A673 (cell line): ENCODE measurements around the gene ZSCAN5A. TPM values are rescaled to one million over a fixed set of nuclear protein-coding genes. Genes with fewer than 3 reads are reported as not detected.
"Not testable (repeated sequence)": the region's sequence is repeated elsewhere in the genome, so short reads cannot be mapped to it uniquely, and the experiment has no call there.

Experiments used
- BruUV-seq: library from RNA; stranded (reverse); fragments of 400-500 nt; replicated peaks from 2 replicates; lab custom pipeline; 2021; lab: Mats Ljungman, UMichigan
- CTCF ChIA-PET: fragments of 300-600 bp; sonication (Branson Sonifier 250); formaldehyde crosslinking; loops from one replicate; lab custom pipeline; 2022; ENCODE audit warnings: antibody characterized with exemption; lab: Charles Lee
- POLR2A ChIA-PET: fragments of 300-600 bp; sonication (Branson Sonifier 250); formaldehyde crosslinking; loops from one replicate; lab custom pipeline; 2022; ENCODE audit warnings: antibody characterized with exemption; ENCODE audit not compliant: low non-redundant PET; lab: Charles Lee
- DNase-seq: peaks from one replicate; pipeline ENCODE4 v3.0.0-alpha.2; 2015; ENCODE audit warnings: low spot score
- H3K27ac ChIP-seq: fragments of 200-600 bp; sonication (generic); 2 replicates; pipeline ENCODE4 v1.5.1; 2016; ENCODE audit warnings: mixed run types, low read depth, mild to moderate bottlenecking, mixed read lengths, antibody characterized with exemption, low read length; ENCODE audit not compliant: poor library complexity, severe bottlenecking
- H3K27me3 ChIP-seq: fragments of 200-600 bp; sonication (generic); replicated peaks from 2 replicates; pipeline ENCODE4 v1.6.1; 2017; ENCODE audit warnings: mixed run types, low read depth, mild to moderate bottlenecking, mixed read lengths, antibody characterized with exemption, low read length; ENCODE audit not compliant: insufficient read depth, poor library complexity
- H3K36me3 ChIP-seq: fragments of 200-600 bp; sonication (generic); 2 replicates; pipeline ENCODE4 v1.6.1; 2016; ENCODE audit warnings: mixed run types, mild to moderate bottlenecking, mixed read lengths, antibody characterized with exemption, low read length; ENCODE audit not compliant: insufficient read depth, poor library complexity, severe bottlenecking
- H3K4me1 ChIP-seq: fragments of 200-600 bp; sonication (generic); 2 replicates; pipeline ENCODE4 v1.6.1; 2017; ENCODE audit warnings: mixed run types, mild to moderate bottlenecking, mixed read lengths, antibody characterized with exemption, low read length; ENCODE audit not compliant: insufficient read depth, poor library complexity, severe bottlenecking
- H3K4me3 ChIP-seq: fragments of 200-600 bp; sonication (generic); 2 replicates; pipeline ENCODE4 v1.5.1; 2016; ENCODE audit warnings: low read depth, mixed run types, mild to moderate bottlenecking, mixed read lengths, low read length; ENCODE audit not compliant: poor library complexity, severe bottlenecking
- H3K9me3 ChIP-seq: fragments of 200-600 bp; sonication (generic); 2 replicates; pipeline ENCODE4 v1.6.1; 2016; ENCODE audit warnings: mixed run types, low read depth, mild to moderate bottlenecking, mixed read lengths, antibody characterized with exemption, low read length; ENCODE audit not compliant: poor library complexity, severe bottlenecking
- EZH2 ChIP-seq: fragments of 200-600 bp; sonication (generic); IDR thresholded peaks from 2 replicates; pipeline ENCODE4 v1.6.1; 2017; ENCODE audit warnings: borderline replicate concordance, low read depth, mild to moderate bottlenecking, mixed read lengths, antibody characterized with exemption, low read length; ENCODE audit not compliant: poor library complexity, severe bottlenecking
- intact Hi-C: fragments of 100-400 bp; cut with micrococcal nuclease; formaldehyde crosslinking; loops from one replicate; pipeline ENCODE4 v1.10.0; 2022; ENCODE audit not compliant: unreplicated experiment
- total RNA-seq: library from RNA; stranded (reverse); gene quantifications from 2 replicates; pipeline ENCODE4 v1.2.3, GENCODE V29; 2021
- TF ChIP-seq, protein P1 (sequence below): fragments of 300-800, 200-600 bp; sonication (generic); conservative IDR thresholded peaks from 2 replicates; pipeline ENCODE4 v1.5.1; 2017; ENCODE audit warnings: low read depth, mild to moderate bottlenecking, antibody characterized with exemption, low read length, moderate library complexity, mixed read lengths

Gene ZSCAN5A
- total RNA-seq, 1 experiment from 2014 or later: 18.8 TPM

GRCh38 chr19:56245764-56246163 is 68.9 kb downstream of the ZSCAN5A start:
- H3K9me3 ChIP-seq, H3K36me3 ChIP-seq, CTCF ChIA-PET, H3K27me3 ChIP-seq, POLR2A ChIA-PET, BruUV-seq, DNase-seq, H3K4me3 ChIP-seq, H3K4me1 ChIP-seq, intact Hi-C loops, H3K27ac ChIP-seq: not testable (repeated sequence)
- TF ChIP-seq, protein P1, sequence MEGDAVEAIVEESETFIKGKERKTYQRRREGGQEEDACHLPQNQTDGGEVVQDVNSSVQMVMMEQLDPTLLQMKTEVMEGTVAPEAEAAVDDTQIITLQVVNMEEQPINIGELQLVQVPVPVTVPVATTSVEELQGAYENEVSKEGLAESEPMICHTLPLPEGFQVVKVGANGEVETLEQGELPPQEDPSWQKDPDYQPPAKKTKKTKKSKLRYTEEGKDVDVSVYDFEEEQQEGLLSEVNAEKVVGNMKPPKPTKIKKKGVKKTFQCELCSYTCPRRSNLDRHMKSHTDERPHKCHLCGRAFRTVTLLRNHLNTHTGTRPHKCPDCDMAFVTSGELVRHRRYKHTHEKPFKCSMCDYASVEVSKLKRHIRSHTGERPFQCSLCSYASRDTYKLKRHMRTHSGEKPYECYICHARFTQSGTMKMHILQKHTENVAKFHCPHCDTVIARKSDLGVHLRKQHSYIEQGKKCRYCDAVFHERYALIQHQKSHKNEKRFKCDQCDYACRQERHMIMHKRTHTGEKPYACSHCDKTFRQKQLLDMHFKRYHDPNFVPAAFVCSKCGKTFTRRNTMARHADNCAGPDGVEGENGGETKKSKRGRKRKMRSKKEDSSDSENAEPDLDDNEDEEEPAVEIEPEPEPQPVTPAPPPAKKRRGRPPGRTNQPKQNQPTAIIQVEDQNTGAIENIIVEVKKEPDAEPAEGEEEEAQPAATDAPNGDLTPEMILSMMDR: 0 out of 2 replicates have a peak, but pooled peaks have one; percentile 22

DNA sequence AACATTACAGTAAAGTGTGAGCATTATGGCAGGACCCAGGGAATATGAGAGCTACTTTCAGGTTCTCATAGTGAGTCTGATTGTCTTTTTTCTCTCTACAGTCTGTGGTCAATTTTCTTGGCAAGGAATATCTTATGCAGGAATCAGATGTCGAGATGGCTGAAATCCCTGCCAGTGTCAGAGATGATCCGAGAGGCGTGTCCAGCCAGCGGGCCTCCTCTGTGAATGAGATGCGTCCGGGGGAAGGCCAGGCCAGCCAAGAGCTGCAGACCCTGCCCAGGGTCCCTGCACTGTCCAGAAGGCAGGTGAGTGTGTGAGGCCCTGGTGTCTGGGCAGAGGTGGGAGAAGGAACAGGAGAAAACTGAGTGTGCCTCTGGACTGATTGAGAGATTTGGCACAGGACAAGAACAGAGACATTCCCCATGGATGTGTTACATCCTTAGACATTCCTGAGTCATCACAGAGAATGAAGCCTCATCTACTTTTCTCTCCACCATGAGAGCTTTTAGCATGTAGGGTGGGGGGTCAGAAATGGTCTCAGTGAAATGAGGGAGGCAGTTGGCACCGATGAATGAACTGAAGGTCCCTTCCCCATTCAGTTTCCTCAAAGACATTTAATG is 69.4 kb downstream of the ZSCAN5A start:
- BruUV-seq: no TSS peak
- Histone ChIP-seq H3K4me1 (no peaks in the 10 kb centered on the region), H3K27ac (no peak overlapping the region), H3K9me3 (no peaks in the 10 kb centered on the region), H3K4me3 (no peak overlapping the region), H3K27me3 (no peaks in the 10 kb centered on the region), H3K36me3 (no peaks in the 10 kb centered on the region)
- ChIA-PET POLR2A (no interaction called here), CTCF (no interaction called here)
- intact Hi-C loops: no loop called here
- DNase-seq: no peak
- TF ChIP-seq, protein P1: no peak
- TF ChIP-seq EZH2: no peak

DNA sequence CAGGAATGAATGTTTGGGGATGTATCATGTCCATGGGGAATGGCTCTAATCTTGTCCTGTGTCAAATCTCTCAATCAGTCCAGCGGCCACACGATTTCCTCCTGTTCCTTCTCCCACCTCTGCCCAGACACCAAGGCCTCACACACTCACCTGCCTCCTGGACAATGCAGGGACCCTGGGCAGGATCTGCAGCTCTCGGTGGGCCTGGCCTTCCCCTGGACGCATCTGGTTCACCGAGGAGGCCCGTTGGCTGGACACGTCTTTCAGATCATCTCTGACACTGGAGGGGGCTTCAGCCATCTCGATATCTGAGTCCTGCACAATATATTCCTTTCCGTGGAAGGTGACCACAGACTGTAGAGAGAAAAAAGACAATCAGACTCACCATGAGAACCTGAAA is 91.2 kb downstream of the ZSCAN5A start:
- POLR2A ChIA-PET: no interaction called here
- no peaks in the 10 kb centered on the region for H3K4me1 ChIP-seq
- TF ChIP-seq EZH2: no peak
- TF ChIP-seq, protein P1: no peak
- CTCF ChIA-PET: no interaction called here
- H3K27me3 ChIP-seq: no peaks in the 10 kb centered on the region
- intact Hi-C loops: no loop called here
- BruUV-seq: no TSS peak
- no peak for DNase-seq
- no peaks in the 10 kb centered on the region for H3K36me3 ChIP-seq
- no peaks in the 10 kb centered on the region for H3K9me3 ChIP-seq
- no peak overlapping the region for H3K4me3 ChIP-seq
- H3K27ac ChIP-seq: no peak overlapping the region
